DND-41 (cell line): ENCODE results near the gene HSD17B3.

ENCODE experiments used
- CTCF ChIP-seq: IDR thresholded peaks from 2 replicates; pipeline ENCODE4 v1.5.1; 2012; ENCODE audit warnings: borderline replicate concordance, low read length, moderate library complexity, mild to moderate bottlenecking; ENCODE audit not compliant: poor library complexity, severe bottlenecking; ENCODE audit errors: extremely low read depth
- EZH2 ChIP-seq: IDR thresholded peaks from 3 replicates; pipeline ENCODE4 v1.6.1; 2012; ENCODE audit warnings: borderline replicate concordance, low read depth, mild to moderate bottlenecking, moderate library complexity, low read length, inconsistent platforms; ENCODE audit not compliant: severe bottlenecking

GRCh38 chr9:96279932-96280331 is 22.0 kb downstream of the HSD17B3 start:
- TF ChIP-seq CTCF (no peak), EZH2 (no peak)
